K562 (cell line): ENCODE results near the gene CLIP2. TPM values are rescaled to one million over a fixed set of nuclear protein-coding genes. Genes with fewer than 3 reads are reported as not detected.
A peak's percentile ranks its signal among the peaks of the same experiment; 100 is the strongest.

ENCODE experiments used
- BCOR ChIP-seq: fragments of 450-650 bp; IDR thresholded peaks from 2 replicates; pipeline ENCODE4 v1.6.1; 2016
- BHLHE40 ChIP-seq: IDR thresholded peaks from 2 replicates; pipeline ENCODE4 v1.6.1; 2011; ENCODE audit warnings: low read length, improper control_type of control experiment
- CC2D1A ChIP-seq: fragments of 450-650 bp; IDR thresholded peaks from 2 replicates; pipeline ENCODE4 v1.6.1; 2017; ENCODE audit warnings: mild to moderate bottlenecking
- CREM ChIP-seq: IDR thresholded peaks from 2 replicates; pipeline ENCODE4 v1.6.1; 2014; ENCODE audit warnings: antibody characterized with exemption, low read depth
- EGR1 ChIP-seq: fragments of 450-650 bp; conservative IDR thresholded peaks from 2 replicates; pipeline ENCODE4 v1.6.1; 2017; ENCODE audit warnings: mild to moderate bottlenecking
- FOS ChIP-seq: IDR thresholded peaks from 3 replicates; pipeline ENCODE4 v1.6.1; 2011; ENCODE audit not compliant: insufficient read length; ENCODE audit errors: extremely low read depth
- FOSL1 ChIP-seq: fragments of 200-800 bp; sonication (Bioruptor generic); conservative IDR thresholded peaks from 2 replicates; pipeline ENCODE4 v1.6.1; 2016; ENCODE audit warnings: missing genetic modification characterization, missing compliant biosample characterization
- HNRNPH1 ChIP-seq: fragments of 200-400 bp; formaldehyde crosslinking; optimal IDR thresholded peaks from 2 replicates; pipeline ENCODE3; 2017; ENCODE audit warnings: low read depth, mild to moderate bottlenecking, low read length, moderate library complexity
- JUN ChIP-seq, 2 experiments: sonication (generic) in 1 of 2; formaldehyde crosslinking in 1 of 2; IDR thresholded peaks; 2 replicates each; pipeline versions ENCODE4 v1.6.1 to v1.8.0; 2012 to 2022; ENCODE audit warnings: borderline replicate concordance in 2 of 2, mild to moderate bottlenecking in 2 of 2, improper control_type of control experiment in 1 of 2, low read depth in 1 of 2, low read length in 1 of 2, missing genetic modification reagents in 1 of 2
- JUNB ChIP-seq: fragments of 450-650 bp; formaldehyde crosslinking; conservative IDR thresholded peaks from 2 replicates; pipeline ENCODE4 v1.4.0; 2020; ENCODE audit warnings: mild to moderate bottlenecking
- JUND ChIP-seq, 2 experiments: IDR thresholded peaks; 2 replicates in 1 of 2; 3 replicates in 1 of 2; pipeline ENCODE4 v1.6.1; 2011; ENCODE audit warnings: borderline replicate concordance in 2 of 2, low read depth in 2 of 2, low read length in 2 of 2, improper control_type of control experiment in 1 of 2, missing biosample characterization in 1 of 2, missing genetic modification characterization in 1 of 2, missing genetic modification reagents in 1 of 2
- KLF16 ChIP-seq: IDR thresholded peaks from 2 replicates; pipeline ENCODE4 v1.6.1; 2016; ENCODE audit warnings: antibody characterized with exemption
- NCOR1 ChIP-seq: fragments of 450-650 bp; IDR thresholded peaks from 2 replicates; pipeline ENCODE4 v1.6.1; 2016; ENCODE audit warnings: mild to moderate bottlenecking, moderate library complexity
- NFE2 ChIP-seq: IDR thresholded peaks from 2 replicates; pipeline ENCODE4 v1.6.1; 2014; ENCODE audit warnings: antibody characterized with exemption, low read depth
- SMARCA4 ChIP-seq: fragments of 450-650 bp; IDR thresholded peaks from 2 replicates; pipeline ENCODE4 v1.6.1; 2016
- SMARCE1 ChIP-seq: fragments of 450-650 bp; IDR thresholded peaks from 2 replicates; pipeline ENCODE4 v1.7.1; 2016; ENCODE audit warnings: mild to moderate bottlenecking
- TCF3 ChIP-seq: sonication (generic); formaldehyde crosslinking; IDR thresholded peaks from 2 replicates; pipeline ENCODE4 v1.4.0; 2020; ENCODE audit warnings: mild to moderate bottlenecking, missing genetic modification reagents
- ZBTB7A ChIP-seq: IDR thresholded peaks from 2 replicates; pipeline ENCODE4 v1.6.1; 2011; ENCODE audit warnings: low read depth, mild to moderate bottlenecking, low read length, moderate library complexity, borderline replicate concordance; ENCODE audit not compliant: control insufficient read depth
- ZNF24 ChIP-seq: fragments of 450-650 bp; IDR thresholded peaks from 2 replicates; pipeline ENCODE4 v1.6.1; 2016
- polyA plus RNA-seq, 8 experiments: library from polyadenylated mRNA; depleted of rRNA in 4 of 8; stranded (reverse) in 5 of 8; unstranded in 3 of 8; fragments of >200 nt; fragmentation: Nextera tagmentation in 2 of 8; fragmentation: Illumina TruSeq in 1 of 8; extraction: Ambion mirVana in 2 of 8; extraction: Trizol in 1 of 8; gene quantifications; 2 replicates each; pipeline versions ENCODE4 v1.2.1 to v1.2.3, GENCODE V29; 2011 to 2014; ENCODE audit warnings: inconsistent platforms in 1 of 8, missing spikeins in 1 of 8
- total RNA-seq, 7 experiments: library from RNA; depleted of rRNA in 6 of 7; stranded (reverse); fragments of >200 nt in 6 of 7; fragmentation: Illumina TruSeq in 2 of 7; extraction: Trizol in 2 of 7; gene quantifications; 2 replicates each; pipeline versions ENCODE4 v1.2.1 to v1.2.3, GENCODE V29; 2011 to 2021; ENCODE audit warnings: low replicate concordance in 1 of 7
- TF ChIP-seq, protein P1 (sequence below): fragments of 250-450 bp; sonication (Bioruptor Pico); IDR thresholded peaks from 2 replicates; pipeline ENCODE4 v1.8.0; 2022; ENCODE audit warnings: inconsistent platforms, mild to moderate bottlenecking, moderate library complexity, borderline replicate concordance
- TF ChIP-seq, protein P2 (sequence below): fragments of 200-800 bp; sonication (Bioruptor generic); IDR thresholded peaks from 2 replicates; pipeline ENCODE4 v1.6.1; 2017; ENCODE audit warnings: missing genetic modification characterization, missing compliant biosample characterization

Gene CLIP2
- total and polyA plus RNA-seq, 9 of the 15 experiments (the other 6 are each of a cell fraction or from before 2014, with no cell fraction given), result 0.07 to 5.4 (median 2.1) TPM

DNA sequence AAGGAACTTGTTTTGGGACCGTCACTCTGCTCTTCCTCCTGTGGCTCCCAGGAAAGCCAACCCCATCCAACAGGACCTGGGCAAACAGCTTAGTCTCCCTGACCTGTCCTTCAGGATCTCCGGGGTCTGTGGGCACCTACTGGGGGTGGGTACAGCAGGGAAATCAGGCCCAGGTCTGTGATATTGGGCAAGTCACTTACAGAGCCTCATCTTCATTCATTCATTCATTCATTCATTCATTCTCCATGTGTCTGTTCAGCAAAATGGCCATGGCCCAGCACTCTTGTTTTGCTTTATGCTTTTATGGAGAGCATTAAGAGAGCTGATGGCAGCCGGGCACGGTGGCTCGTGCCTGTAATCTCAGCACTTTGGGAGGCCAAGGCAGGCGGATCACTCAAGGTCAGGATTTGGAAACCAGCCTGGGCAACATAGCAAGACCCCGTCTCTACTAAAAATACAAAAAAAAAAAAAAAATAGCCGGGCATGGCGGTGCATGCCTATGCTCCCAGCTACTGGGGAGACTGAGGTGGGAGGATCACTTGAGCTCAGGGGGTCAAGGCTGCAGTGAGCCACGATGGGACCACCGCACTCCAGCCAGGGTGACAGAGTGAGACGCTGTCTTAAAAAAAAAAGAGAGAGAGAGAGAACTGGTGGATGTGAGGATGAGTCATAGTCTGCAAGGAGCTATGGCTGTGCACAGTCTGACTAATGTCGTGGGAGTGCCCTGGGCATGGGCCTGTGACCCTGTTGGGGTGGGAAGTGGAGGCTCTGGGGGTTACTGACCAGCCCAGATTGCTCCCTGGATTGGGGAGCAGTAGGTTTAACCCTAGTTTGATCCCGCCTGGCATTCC is 54.3 kb downstream of the CLIP2 start (continued):
- TF ChIP-seq KLF16 (no peak), SMARCE1 (peak; percentile 80), ZBTB7A (peak; percentile 31; the same call in 1 of the 2 replicates), NFE2 (no peak), ZNF24 (peak; percentile 96), FOS (peak; percentile 54), BCOR (peak; percentile 36; the same call in 1 of the 2 replicates), JUND (IDR thresholded peaks at IDR 0.05; ENCODE audit: borderline replicate concordance, low read depth, low read length) (peak; percentile 89), JUND (tag; IDR thresholded peaks at IDR 0.05; ENCODE audit: borderline replicate concordance, low read depth, low read length) (peak; percentile 86; the same call in 2 of the 3 replicates), TCF3 (CRISPR knock-in tag) (0 out of 2 replicates have a peak, but pooled peaks have one; percentile 11), CREM (peak; percentile 34; the same call in 1 of the 2 replicates), SMARCA4 (peak; percentile 77), HNRNPH1 (no peak), JUN (IDR thresholded peaks at IDR 0.05; ENCODE audit: borderline replicate concordance, low read depth, low read length) (peak; percentile 90), JUN (CRISPR knock-in tag; IDR thresholded peaks at IDR 0.05; ENCODE audit: borderline replicate concordance) (peak; percentile 53; the same call in 1 of the 2 replicates), JUNB (CRISPR knock-in tag) (0 out of 2 replicates have a peak, but pooled peaks have one; percentile 33), FOSL1 (tag) (peak; percentile 96), NCOR1 (peak; percentile 20; the same call in 1 of the 2 replicates), BHLHE40 (peak; percentile 27; the same call in 1 of the 2 replicates), CC2D1A (no peak), EGR1 (peak; percentile 60)
- TF ChIP-seq, protein P1, sequence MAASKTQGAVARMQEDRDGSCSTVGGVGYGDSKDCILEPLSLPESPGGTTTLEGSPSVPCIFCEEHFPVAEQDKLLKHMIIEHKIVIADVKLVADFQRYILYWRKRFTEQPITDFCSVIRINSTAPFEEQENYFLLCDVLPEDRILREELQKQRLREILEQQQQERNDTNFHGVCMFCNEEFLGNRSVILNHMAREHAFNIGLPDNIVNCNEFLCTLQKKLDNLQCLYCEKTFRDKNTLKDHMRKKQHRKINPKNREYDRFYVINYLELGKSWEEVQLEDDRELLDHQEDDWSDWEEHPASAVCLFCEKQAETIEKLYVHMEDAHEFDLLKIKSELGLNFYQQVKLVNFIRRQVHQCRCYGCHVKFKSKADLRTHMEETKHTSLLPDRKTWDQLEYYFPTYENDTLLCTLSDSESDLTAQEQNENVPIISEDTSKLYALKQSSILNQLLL (CRISPR knock-in tag), result no peak
- TF ChIP-seq, protein P2, sequence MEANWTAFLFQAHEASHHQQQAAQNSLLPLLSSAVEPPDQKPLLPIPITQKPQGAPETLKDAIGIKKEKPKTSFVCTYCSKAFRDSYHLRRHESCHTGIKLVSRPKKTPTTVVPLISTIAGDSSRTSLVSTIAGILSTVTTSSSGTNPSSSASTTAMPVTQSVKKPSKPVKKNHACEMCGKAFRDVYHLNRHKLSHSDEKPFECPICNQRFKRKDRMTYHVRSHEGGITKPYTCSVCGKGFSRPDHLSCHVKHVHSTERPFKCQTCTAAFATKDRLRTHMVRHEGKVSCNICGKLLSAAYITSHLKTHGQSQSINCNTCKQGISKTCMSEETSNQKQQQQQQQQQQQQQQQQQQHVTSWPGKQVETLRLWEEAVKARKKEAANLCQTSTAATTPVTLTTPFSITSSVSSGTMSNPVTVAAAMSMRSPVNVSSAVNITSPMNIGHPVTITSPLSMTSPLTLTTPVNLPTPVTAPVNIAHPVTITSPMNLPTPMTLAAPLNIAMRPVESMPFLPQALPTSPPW (CRISPR knock-in tag), result peak; percentile 31; the same call in 1 of the 2 replicates
